Dermis blood vessel endothelial cell (primary cell): ENCODE measurements around the gene RBBP4. TPM values are rescaled to one million over a fixed set of nuclear protein-coding genes. Genes with fewer than 3 reads are reported as not detected.
"Not testable (repeated sequence)": the region's sequence is repeated elsewhere in the genome, so short reads cannot be mapped to it uniquely, and the experiment has no call there.

ENCODE experiments used
- DNase-seq: peaks from one replicate; pipeline ENCODE4 v3.0.0; 2010
- total RNA-seq: library from RNA; depleted of rRNA; stranded (reverse); fragments of >200 nt; gene quantifications from 2 replicates; pipeline ENCODE4 v1.2.3, GENCODE V29; 2014

Gene RBBP4
- total RNA-seq, 1 donor from 2014 or later, result 193 TPM

GRCh38 chr1:32642292-32642827 lies 8.6 kb upstream of the RBBP4 start:
- DNase-seq, result not testable (repeated sequence)

GRCh38 chr1:32644426-32644825 lies 6.6 kb upstream of the RBBP4 start:
- DNase-seq, result no peak

DNA sequence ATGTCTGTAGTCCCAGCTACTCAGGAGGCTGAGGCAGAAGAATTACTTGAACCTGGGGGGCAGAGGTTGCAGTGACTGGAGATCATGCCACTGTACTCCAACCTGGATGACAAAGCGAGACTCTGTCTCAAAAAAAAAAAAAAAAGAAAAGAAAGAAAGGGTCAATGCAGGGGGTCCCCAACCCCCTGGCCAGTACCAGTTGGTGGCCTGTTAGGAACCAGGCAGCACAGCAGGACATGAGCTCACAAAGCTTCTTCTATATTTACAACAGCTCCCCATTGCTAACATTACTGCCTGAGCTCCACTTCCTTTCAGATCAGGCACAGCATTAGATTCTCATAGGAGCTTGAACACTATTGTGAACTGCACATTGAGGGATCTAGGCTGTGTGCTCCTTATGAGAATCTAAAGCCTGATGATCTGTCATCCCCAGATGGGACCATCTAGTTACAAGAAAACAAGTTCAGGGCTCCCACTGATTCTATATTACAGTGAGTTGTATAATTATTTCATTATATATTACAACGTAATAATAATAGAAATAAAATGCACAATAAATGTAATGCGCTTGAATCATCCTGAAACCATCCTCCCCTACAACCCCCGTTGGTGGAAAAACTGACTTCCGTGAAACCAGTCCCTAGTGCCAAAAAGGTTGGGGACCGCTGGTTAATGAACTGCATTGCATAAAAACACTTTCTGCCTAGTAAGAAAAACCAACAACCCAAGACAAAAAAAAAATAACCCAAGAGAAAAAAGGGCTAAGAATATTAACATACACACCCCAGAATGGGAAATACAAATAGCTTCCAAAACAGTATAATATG lies 3.5 kb upstream of the RBBP4 start:
- DNase-seq, result peak; percentile 10

- peak; percentile 96 for DNase-seq
Measured at GRCh38 chr1:32650248-32650751, 708 bp upstream of the RBBP4 start, which contains the start of gene ZBTB8OS. Gene ZBTB8OS, minus strand, starts transcription at chr1:32650550. Its CDS starts 21 bp downstream, at chr1:32650529.

DNA sequence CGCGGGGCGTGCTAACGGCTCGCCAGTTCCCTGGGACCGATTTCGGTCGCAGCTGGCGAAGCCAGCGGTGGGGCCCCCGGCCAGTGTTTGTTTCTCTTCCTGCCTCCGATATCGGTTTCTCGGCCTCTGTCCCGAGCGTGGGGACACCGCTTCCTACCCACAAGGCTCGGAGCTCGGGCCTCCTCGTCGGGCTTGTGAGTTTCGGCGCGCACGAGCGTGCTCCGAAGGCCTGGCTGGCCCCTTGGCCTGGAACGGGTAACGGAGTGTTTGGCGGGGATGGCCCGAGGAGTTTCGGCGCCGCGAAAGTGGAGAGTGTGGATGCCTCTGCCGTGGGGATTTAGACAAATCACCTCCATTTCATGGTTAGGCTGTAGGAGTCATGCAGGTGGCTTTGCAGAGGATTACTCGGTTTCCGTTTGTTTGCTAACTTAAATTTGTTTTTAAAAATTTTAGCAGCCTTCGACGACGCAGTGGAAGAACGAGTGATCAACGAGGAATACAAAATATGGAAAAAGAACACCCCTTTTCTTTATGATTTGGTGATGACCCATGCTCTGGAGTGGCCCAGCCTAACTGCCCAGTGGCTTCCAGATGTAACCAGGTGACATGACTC lies 559 bp downstream of the RBBP4 start:
- DNase-seq, result peak; percentile 61

DNA sequence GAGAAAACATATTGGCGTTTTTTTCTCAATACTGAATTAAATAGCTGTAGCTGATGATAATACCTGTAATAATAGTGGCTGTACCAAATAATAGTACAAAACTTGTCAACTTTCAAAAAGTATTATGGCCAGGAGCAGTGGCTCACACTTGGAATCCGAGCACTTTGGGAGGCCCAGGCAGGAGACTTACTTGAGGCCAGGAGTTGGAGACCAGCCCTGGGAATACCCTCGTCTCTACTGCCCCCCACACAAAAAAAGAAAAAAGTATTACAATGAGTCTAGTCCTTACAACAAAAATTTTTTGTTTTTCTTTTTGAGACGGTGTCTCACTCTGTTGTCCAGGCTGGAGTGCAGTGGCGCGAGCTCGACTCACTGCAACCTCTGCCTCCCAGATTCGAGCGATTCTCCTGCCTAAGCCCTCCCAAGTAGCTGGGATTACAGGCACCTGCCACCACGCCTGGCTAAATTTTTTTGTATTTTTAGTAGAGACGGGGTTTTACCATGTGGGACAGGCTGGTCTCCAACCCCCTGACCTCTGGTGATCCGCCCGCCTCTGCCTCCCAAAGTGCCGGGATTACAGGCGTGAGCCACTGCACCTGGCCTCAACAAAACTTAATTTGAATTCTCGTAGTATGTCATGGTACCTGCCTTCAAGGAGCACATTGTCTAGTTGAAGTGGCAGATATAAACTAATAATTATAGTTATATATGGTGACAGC lies 1.4 kb downstream of the RBBP4 start:
- DNase-seq, result no peak

DNA sequence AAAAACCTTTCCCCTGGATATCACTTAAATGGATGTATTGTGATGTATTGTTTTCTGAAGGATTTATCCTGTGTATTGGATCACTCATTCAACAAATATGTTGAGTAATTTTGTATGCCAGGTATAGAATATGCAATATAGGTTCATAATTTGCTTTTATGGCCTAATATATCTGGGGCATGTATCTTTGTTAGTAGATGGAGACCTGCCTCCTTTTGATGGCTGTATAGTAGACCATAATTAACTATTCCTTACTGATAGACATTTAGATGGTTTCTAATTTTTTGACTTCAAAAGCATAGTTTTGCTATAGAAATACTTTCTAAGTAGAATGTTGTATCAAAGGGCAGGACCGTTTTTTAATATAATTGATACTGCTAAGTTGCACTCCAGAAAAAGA lies 8.6 kb downstream of the RBBP4 start:
- DNase-seq, result no peak

- no peak for DNase-seq
Measured at GRCh38 chr1:32665915-32666314, 14.9 kb downstream of the RBBP4 start.

DNA sequence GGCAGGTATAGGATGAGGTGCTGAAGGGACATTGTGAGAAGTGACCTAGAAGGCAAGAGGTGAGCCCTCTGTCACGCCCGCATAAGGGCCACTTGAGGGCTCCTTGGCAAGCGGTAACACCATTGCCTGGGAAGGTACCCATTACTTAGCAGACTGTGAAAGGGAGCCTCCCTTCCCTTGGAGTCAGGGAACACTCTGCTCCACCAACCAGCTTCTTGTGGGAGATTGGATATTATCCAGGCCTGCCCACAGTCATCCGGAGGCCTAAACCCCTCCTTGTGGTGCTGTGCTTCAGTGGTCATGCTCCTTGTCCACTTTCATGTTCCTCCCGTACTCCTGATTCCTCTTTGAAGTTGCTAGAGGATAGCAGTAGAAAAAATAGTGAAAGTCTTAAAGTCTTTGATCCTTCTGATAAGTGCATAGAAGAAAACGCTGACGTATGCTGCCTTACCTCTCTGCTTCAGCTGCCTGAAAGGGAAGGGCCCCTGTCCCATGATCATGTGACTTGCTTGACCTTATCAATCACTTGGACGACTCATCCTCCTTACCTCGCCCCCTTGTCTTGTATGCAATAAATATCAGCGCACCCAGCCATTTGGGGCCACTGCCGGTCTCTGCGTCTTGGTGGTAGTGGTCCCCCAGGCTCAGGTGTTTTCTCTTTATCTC lies 16.0 kb downstream of the RBBP4 start:
- no peak for DNase-seq

DNA sequence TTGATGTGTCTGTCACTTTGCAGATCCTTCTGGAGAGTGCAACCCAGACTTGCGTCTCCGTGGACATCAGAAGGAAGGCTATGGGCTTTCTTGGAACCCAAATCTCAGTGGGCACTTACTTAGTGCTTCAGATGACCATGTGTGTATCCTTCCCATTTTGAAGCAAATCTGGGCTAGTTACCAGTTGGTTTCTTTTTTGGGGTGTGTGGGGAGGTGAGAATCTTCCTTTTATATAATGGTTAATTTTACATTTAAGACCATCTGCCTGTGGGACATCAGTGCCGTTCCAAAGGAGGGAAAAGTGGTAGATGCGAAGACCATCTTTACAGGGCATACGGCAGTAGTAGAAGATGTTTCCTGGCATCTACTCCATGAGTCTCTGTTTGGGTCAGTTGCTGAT lies 17.7 kb downstream of the RBBP4 start:
- DNase-seq, result not testable (repeated sequence)

GRCh38 chr1:32676945-32677344 lies 25.9 kb downstream of the RBBP4 start:
- no peak for DNase-seq

- not testable (repeated sequence) for DNase-seq
Measured at GRCh38 chr1:32679993-32680392, 29.0 kb downstream of the RBBP4 start.

GRCh38 chr1:32680642-32681041 lies 29.6 kb downstream of the RBBP4 start:
- no peak for DNase-seq

GRCh38 chr1:32681509-32681908 lies 30.5 kb downstream of the RBBP4 start:
- no peak for DNase-seq

- no peak for DNase-seq
Measured at GRCh38 chr1:32681999-32682398, 31.0 kb downstream of the RBBP4 start.

DNA sequence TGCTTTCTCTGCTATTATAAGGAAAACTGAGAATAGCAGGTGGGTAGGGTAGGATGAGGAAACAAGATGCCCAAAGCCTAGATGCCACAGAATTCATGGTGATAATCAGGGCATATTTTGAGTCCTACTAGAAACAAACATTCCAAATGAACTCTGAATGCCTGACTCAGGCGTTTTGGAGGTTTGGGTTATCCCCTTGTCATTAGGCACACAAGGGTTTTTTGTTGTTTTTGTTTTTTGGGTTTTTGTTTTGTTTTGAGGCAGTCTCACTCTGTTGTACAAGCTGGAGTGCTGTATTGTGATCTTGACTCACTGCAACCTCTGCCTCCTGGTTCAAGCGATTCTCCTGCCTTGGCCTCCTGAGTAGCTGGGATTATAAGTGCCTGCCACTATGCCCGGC lies 32.4 kb downstream of the RBBP4 start:
- no peak for DNase-seq

DNA sequence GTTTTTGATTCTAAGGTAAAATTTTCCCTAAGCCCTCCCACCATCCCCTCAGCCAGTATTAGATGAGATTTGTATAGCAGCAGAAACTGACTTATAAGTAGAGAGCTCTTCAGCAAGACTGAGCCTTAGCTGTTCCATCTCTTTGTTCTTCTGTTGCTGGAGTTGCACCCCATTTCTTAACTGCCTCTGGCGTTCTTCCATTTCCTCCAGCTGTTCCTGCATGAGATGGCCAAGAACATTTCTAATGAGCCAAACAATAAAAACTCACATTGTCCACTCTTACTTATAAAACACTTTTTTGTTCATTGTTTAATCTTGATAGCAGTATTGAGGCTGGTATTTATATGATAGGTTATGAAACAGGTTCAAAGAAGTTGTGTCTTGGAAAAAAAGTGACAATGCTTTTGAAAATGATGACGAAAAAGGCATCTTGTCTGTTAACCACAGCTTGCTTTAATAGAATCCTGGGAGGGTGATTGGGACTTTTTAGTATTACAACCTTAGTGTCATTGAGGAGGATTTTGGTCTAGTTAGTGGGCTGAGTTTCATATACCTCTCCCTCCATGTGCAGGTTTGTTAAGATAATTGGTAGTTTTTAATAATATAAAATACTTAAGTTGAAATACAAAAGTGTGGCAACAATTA lies 33.3 kb downstream of the RBBP4 start:
- DNase-seq, result peak; percentile 75

- no peak for DNase-seq
Measured at GRCh38 chr1:32685498-32685897, 34.5 kb downstream of the RBBP4 start.

DNA sequence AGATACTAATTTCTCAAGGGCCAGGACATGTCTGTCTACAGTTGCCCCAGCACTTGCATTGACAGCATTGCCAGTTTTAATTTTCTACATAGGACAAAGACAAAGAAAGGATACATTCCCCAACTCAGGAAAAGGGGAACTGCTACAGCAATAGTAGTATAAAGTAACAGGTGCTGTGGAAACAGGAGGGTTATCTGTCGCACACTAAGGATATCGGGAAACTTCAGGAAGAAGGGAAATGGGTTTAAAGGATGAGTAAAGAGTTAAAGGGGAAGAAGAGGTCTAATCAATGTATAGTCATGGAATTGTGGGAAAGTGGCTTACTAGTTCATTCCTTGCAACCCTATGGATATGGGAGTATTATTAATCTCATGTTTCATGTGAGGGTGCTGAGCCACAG lies 35.4 kb downstream of the RBBP4 start:
- DNase-seq, result no peak

GRCh38 chr1:32693455-32694174 lies 42.6 kb downstream of the RBBP4 start:
- no peak for DNase-seq
